Hematopoietic multipotent progenitor cell treated with erythropoietin and hydrocortisone succinate and interleukin-3 and kit ligand, for 17 days (in vitro differentiated cells): ENCODE measurements around the gene FURIN.
"Not testable (repeated sequence)": the region's sequence is repeated elsewhere in the genome, so short reads cannot be mapped to it uniquely, and the experiment has no call there.

Experiments
- DNase-seq: peaks from one replicate; pipeline ENCODE4 v3.0.0-alpha.2; 2015; ENCODE audit warnings: low spot score

Gene FURIN

GRCh38 chr15:90902040-90902839 lies 33.9 kb downstream of the FURIN start:
- DNase-seq, result peak; percentile 88

- DNase-seq, result peak; percentile 85
These were observed 34.7 kb downstream of the FURIN start, which contains the start of gene MAN2A2 for GRCh38 chr15:90902840-90903732. TSS of gene MAN2A2 (plus strand) at chr15:90903302. CDS start at chr15:90904208, 906 bp downstream.

- peak; percentile 80 for DNase-seq
These were observed 35.5 kb downstream of the FURIN start for GRCh38 chr15:90903733-90904536.

GRCh38 chr15:90904746-90905145 lies 36.4 kb downstream of the FURIN start:
- no peak for DNase-seq

GRCh38 chr15:90905306-90906180 lies 37.2 kb downstream of the FURIN start:
- no peak for DNase-seq

- DNase-seq, result no peak
These were observed 37.9 kb downstream of the FURIN start for GRCh38 chr15:90906181-90906849.

GRCh38 chr15:90907051-90907660 lies 38.8 kb downstream of the FURIN start:
- no peak for DNase-seq

GRCh38 chr15:90907838-90908507 lies 39.6 kb downstream of the FURIN start:
- DNase-seq, result no peak

- not testable (repeated sequence) for DNase-seq
These were observed 41.1 kb downstream of the FURIN start for GRCh38 chr15:90909449-90909848.

- DNase-seq, result no peak
These were observed 41.6 kb downstream of the FURIN start for GRCh38 chr15:90909976-90910375.

GRCh38 chr15:90910441-90911301 lies 42.3 kb downstream of the FURIN start:
- no peak for DNase-seq

GRCh38 chr15:90911302-90911623 lies 42.9 kb downstream of the FURIN start:
- DNase-seq, result no peak

GRCh38 chr15:90911906-90912769 lies 43.8 kb downstream of the FURIN start:
- no peak for DNase-seq

GRCh38 chr15:90912770-90913075 lies 44.3 kb downstream of the FURIN start:
- DNase-seq, result no peak

- no peak for DNase-seq
These were observed 45.1 kb downstream of the FURIN start for GRCh38 chr15:90913398-90913944.

GRCh38 chr15:90914305-90915080 lies 46.1 kb downstream of the FURIN start:
- DNase-seq, result no peak
